Measurements from ENCODE around the gene KLC3.
"Not testable (repeated sequence)": the region's sequence is repeated elsewhere in the genome, so short reads cannot be mapped to it uniquely, and the experiment has no call there.

KLC3 gene

GRCh38 chr19:45340232-45340898 is at the start of gene KLC3:
Gene KLC3, plus strand, starts transcription at chr19:45340750. Its CDS starts 4,792 bp downstream, at chr19:45345542.
- no peak for DNase-seq

- no peak for DNase-seq
These were observed 48.7 kb upstream of the KLC3 start for GRCh38 chr19:45291834-45292233.

- no peak for DNase-seq
These were observed 46.9 kb upstream of the KLC3 start for GRCh38 chr19:45293682-45294081.

- no peak for DNase-seq
These were observed 46.1 kb upstream of the KLC3 start for GRCh38 chr19:45294291-45295029.

GRCh38 chr19:45295873-45296272 is 44.7 kb upstream of the KLC3 start:
- DNase-seq: no peak

GRCh38 chr19:45296355-45296754 is 44.2 kb upstream of the KLC3 start:
- DNase-seq: no peak

GRCh38 chr19:45297674-45298073 is 42.9 kb upstream of the KLC3 start:
- DNase-seq: peak in 1 of 2 experiments; percentile 28

- no peak for DNase-seq
These were observed 42.3 kb upstream of the KLC3 start for GRCh38 chr19:45298264-45298663.

- DNase-seq: no peak
These were observed 40.8 kb upstream of the KLC3 start for GRCh38 chr19:45299719-45300118.

GRCh38 chr19:45302416-45302815 is 38.1 kb upstream of the KLC3 start:
- DNase-seq: no peak

- no peak for DNase-seq
These were observed 37.1 kb upstream of the KLC3 start for GRCh38 chr19:45303269-45304060.

- DNase-seq: no peak
These were observed 36.2 kb upstream of the KLC3 start for GRCh38 chr19:45304141-45304926.

- no peak for DNase-seq
These were observed 35.5 kb upstream of the KLC3 start for GRCh38 chr19:45305007-45305406.

- no peak for DNase-seq
These were observed 35.1 kb upstream of the KLC3 start for GRCh38 chr19:45305421-45305820.

- no peak for DNase-seq
These were observed 34.5 kb upstream of the KLC3 start for GRCh38 chr19:45306040-45306439.

- DNase-seq: no peak
These were observed 34.0 kb upstream of the KLC3 start for GRCh38 chr19:45306518-45307027.

- DNase-seq: no peak
These were observed 33.2 kb upstream of the KLC3 start for GRCh38 chr19:45307361-45307760.

- not testable (repeated sequence) for DNase-seq
These were observed 31.2 kb upstream of the KLC3 start for GRCh38 chr19:45309322-45309721.

GRCh38 chr19:45311621-45312020 is 28.9 kb upstream of the KLC3 start:
- no peak for DNase-seq

- DNase-seq: not testable (repeated sequence)
These were observed 28.3 kb upstream of the KLC3 start for GRCh38 chr19:45312285-45312684.

GRCh38 chr19:45314708-45315245 is 25.8 kb upstream of the KLC3 start:
- DNase-seq: no peak

GRCh38 chr19:45315304-45315703 is 25.2 kb upstream of the KLC3 start:
- DNase-seq: no peak

All from SW 1271 (cell line).